ACC112 (cell line): ENCODE data around the gene TRIM7.

Experiments
- H2AFZ ChIP-seq: fragments of 200-600 bp; sonication (generic); one replicate; pipeline ENCODE4 v1.6.0; 2017; ENCODE audit warnings: antibody characterized with exemption, low read length; ENCODE audit not compliant: unreplicated experiment
- H3K27ac ChIP-seq: fragments of 200-600 bp; sonication (generic); 2 replicates; pipeline ENCODE4 v1.5.1; 2014; ENCODE audit warnings: low read depth, mild to moderate bottlenecking, antibody characterized with exemption, low read length, moderate library complexity
- H3K27me3 ChIP-seq: fragments of 200-600 bp; sonication (generic); 2 replicates; pipeline ENCODE4 v1.6.1; 2014; ENCODE audit warnings: mild to moderate bottlenecking, antibody characterized with exemption, low read length, moderate library complexity, mixed read lengths; ENCODE audit not compliant: insufficient read depth
- H3K36me3 ChIP-seq: fragments of 200-600 bp; sonication (generic); 2 replicates; pipeline ENCODE4 v1.6.1; 2016; ENCODE audit warnings: mild to moderate bottlenecking, antibody characterized with exemption, low read length, moderate library complexity, mixed read lengths; ENCODE audit not compliant: insufficient read depth
- H3K4me1 ChIP-seq: fragments of 200-600 bp; sonication (generic); one replicate; pipeline ENCODE4 v1.6.1; 2016; ENCODE audit warnings: low read length, mixed read lengths; ENCODE audit not compliant: insufficient read depth, unreplicated experiment, control insufficient read depth
- H3K4me3 ChIP-seq: fragments of 200-600 bp; sonication (generic); 2 replicates; pipeline ENCODE4 v1.5.1; 2014; ENCODE audit warnings: mild to moderate bottlenecking, low read depth, low read length
- H3K79me2 ChIP-seq: fragments of 200-600 bp; sonication (generic); one replicate; pipeline ENCODE4 v1.6.0; 2016; ENCODE audit warnings: low read length; ENCODE audit not compliant: control insufficient read depth, unreplicated experiment, insufficient read depth

TRIM7 gene

DNA sequence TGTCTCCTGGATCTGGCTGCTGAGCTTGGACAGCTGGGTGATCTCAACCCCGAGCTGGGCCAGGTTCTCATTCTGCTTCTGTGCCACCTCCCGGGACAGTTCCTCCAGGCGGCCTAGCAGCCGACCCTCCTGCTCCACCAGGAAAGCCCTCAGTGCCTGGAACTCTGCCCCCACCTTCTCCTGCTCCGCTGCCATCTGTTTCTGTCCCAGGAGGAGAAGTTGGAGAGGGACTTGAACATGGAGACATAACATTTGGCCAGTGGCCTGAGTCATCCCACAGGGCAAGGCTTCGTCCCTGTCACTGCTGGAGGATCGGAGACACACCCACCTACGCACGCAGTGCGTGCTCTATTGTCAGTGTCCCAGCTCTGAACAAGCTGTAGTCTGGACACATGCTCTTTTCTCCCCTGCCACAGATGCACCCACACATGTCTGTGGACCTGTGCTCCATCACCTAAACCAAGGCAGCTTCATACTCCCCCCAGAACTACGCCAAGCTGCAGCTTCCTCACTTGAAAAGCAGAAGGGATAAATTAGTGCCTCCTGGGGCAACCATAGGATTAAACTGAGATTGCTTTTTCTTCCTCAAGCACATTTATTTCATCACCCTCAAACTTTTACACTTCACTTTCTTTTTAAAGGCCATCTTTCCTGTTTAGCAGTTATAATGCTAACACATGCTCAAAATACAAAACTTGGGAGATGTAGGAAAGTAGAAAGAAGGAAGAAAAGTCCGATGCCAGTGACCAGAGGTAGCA is 4.9 kb downstream of the TRIM7 start:
- Histone ChIP-seq H3K4me3 (no peak overlapping the region), H2AFZ (no peak overlapping the region), H3K27ac (no peak overlapping the region), H3K4me1 (peaks cover 14% of the 10 kb centered on the region), H3K79me2 (no peaks in the 10 kb centered on the region), H3K27me3 (no peaks in the 10 kb centered on the region), H3K36me3 (no peaks in the 10 kb centered on the region)

DNA sequence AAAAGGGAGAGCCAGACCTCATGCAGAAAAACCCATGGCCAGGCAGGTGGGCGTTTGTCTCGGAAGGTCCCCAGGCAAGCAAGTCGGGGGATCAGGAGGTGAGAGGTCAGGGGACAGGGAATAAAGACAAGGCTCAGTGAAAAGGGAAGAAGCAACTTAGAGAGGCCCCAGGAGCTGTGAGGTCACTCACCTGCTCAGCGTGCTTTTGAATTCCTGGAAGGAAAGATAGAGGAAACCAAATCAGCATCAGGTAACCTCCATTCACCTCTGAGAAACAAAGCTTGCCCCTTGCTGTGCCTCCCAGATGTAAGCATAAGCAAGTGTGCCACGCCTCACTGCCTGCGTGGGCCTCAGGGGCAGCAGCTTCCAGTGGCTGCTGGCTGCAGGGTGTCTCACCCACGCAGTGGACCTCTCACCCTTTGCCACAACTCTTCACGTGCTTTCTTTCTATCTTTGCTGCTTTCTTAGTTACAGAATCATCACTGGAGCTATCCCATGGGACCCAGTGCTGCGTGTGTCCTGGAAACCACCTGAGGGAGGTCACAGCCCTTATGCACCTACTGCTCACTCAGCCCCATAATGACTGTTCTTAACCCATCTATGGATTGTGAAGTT is 6.0 kb downstream of the TRIM7 start:
- Histone ChIP-seq H3K4me1 (peaks cover 14% of the 10 kb centered on the region), H3K27me3 (no peaks in the 10 kb centered on the region)

DNA sequence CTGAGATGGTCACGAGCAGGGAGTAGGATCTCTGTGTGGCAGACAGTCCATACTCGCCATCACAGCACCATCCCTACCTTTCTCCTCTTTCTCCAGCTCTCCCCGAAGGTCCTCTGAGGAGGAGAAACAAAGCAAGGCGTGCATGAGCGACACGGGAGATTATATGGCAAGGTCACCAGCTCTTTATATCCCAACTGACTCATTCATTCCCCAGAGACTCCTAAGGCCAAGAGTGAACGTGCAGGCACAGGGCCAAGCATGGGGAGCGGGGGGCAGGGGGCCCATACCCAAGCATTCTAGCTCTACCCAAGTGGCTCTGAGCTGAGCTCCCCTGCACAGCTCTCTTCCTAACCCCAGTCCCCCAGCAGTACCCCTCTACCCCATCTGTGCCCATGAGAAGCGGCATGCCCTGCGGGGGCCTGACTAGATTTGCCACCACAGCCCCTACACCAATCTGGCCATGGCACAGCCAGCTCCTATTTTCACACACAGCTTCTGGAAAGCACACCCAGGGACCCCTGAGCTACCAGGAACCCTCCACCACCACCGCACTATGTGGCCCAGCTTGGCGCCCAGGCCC is 6.8 kb downstream of the TRIM7 start:
- Histone ChIP-seq H3K36me3 (no peaks in the 10 kb centered on the region), H3K4me1 (peaks cover 14% of the 10 kb centered on the region), H3K27me3 (no peaks in the 10 kb centered on the region), H3K27ac (no peak overlapping the region), H3K79me2 (no peaks in the 10 kb centered on the region), H3K4me3 (no peak overlapping the region), H2AFZ (no peak overlapping the region)

More for the DNA sequence above, 6.0 kb downstream of the TRIM7 start:
- Histone ChIP-seq H2AFZ (no peak overlapping the region), H3K4me3 (no peak overlapping the region), H3K27ac (no peak overlapping the region), H3K36me3 (no peaks in the 10 kb centered on the region), H3K79me2 (no peaks in the 10 kb centered on the region)

DNA sequence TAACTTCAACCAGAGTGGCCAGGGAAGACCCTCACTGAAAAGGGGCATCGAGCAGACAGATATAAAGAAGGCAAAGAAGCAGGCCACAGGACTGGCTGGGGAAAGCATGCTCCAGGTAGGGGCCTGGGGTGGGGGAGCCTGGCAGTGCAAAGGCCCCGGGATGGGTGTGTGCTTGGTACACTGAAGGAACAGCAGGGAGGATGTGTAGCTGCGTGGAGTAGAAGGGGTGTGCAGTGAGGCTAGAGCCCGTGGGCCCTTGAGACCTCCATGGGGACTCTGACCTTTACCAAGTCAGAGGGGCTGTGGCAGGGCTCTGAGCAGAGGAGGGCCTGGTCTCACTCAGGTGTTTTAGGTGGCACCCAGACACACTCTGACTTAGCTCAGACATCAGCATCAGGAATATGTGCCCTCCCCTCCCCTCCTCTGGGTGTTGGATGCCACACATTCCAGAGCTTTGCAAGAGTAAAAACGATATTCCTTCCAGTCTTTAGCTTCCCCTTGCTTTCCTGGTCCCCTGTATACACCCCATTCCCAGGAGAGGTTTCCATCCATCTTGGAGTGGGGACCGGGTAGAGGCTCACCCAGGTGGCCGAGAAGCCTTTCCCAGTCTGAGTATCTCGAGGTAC is 7.6 kb downstream of the TRIM7 start:
- H3K36me3 ChIP-seq, result no peaks in the 10 kb centered on the region
- H3K4me1 ChIP-seq, result peaks cover 19% of the 10 kb centered on the region
- no peaks in the 10 kb centered on the region for H3K79me2 ChIP-seq
- no peak overlapping the region for H3K27ac ChIP-seq
- H3K4me3 ChIP-seq, result no peak overlapping the region
- no peak overlapping the region for H2AFZ ChIP-seq
- H3K27me3 ChIP-seq, result no peaks in the 10 kb centered on the region

DNA sequence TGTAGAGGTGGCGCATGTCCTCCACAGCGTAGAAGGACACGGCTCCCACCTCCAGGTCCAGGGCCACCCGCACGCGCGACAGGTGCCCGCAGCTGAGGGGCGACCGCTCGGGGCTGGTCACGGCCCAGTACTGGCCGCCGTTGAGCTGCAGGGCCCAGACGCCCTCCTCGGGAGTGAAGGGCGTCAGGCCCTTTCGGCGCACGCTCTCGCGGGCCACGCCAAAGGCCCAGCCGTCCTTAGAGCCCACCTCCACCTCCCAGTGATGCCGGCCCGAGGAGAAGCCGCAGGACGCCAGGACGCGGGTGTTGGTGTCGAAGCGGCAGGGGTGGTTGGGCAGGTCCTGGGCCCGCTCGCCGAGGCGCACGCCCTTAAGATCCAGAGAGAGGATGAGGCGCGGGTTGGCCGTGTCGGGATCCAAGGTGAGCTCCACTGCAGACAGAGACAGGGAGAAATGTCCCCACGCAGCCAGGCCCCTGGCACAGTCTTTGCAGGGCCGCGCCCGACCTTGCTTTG is 9.7 kb downstream of the TRIM7 start:
- no peak overlapping the region for H2AFZ ChIP-seq
- H3K27me3 ChIP-seq, result no peaks in the 10 kb centered on the region
- no peak overlapping the region for H3K4me3 ChIP-seq
- H3K27ac ChIP-seq, result no peak overlapping the region
- H3K36me3 ChIP-seq, result no peaks in the 10 kb centered on the region
- H3K4me1 ChIP-seq, result peaks cover 21% of the 10 kb centered on the region
- H3K79me2 ChIP-seq, result no peaks in the 10 kb centered on the region

DNA sequence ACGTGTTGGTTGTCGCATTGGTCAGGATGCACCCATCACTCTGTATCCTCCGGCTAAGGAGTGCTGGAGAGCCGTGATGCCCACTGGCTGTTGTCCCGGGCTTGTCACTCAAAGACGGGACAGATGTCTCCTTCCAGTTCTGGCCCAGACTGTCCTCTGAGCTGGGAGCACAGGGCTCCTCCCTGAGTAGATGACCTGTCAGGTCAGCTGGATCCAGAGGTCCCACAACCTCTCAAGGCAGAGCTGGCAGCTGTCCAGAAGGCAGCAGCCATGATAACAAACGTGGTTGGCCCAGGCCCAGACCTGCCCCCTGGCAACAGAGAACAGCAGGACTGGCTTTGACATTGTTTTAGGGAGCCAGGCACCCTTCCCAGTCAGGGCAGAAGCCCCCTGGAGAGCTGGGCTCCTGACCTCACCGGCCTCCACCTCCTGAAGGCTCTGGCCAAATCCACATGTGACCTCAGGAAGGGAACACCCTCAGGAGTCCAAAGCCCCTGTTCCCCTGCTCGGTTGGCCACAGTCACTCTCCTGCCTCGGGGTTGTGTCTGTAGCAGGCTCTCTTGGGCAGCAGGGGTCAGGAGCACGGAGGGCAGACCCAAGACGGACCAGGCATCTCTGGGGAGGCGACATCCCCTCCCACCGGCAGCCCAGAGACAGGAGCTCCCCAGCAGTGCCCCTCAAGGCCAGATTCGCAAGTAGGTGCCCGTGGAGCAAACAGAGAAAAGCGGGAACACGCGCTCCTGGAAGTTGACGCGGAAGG is 10.3 kb downstream of the TRIM7 start:
- Histone ChIP-seq H3K36me3 (no peaks in the 10 kb centered on the region), H3K27me3 (no peaks in the 10 kb centered on the region; the same call in 1 of the 2 replicates), H2AFZ (no peak overlapping the region), H3K4me3 (no peak overlapping the region), H3K79me2 (no peaks in the 10 kb centered on the region), H3K27ac (no peak overlapping the region), H3K4me1 (peaks cover 27% of the 10 kb centered on the region)

DNA sequence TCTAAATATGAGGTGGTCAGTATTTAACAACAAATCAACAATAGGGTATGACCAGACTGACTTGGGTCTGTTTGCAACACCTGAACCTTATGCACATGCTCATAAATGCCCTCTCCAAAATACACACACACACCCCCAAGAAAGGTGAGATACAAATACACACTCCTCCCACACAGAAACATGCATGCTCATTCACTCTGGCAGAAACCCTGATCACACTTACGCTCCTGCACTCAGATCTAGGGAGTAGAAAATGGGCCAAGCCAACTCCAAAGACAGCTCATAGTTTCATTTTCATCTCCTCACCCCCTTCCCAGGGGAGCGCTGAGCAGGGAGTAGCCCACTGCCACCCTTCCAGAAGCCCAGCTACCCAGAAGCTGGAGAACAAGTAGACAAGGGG is 11.3 kb downstream of the TRIM7 start:
- no peak overlapping the region for H2AFZ ChIP-seq
- peaks cover 26% of the 10 kb centered on the region for H3K4me1 ChIP-seq
- H3K27ac ChIP-seq, result no peak overlapping the region
- H3K4me3 ChIP-seq, result no peak overlapping the region
- no peaks in the 10 kb centered on the region for H3K36me3 ChIP-seq
- no peaks in the 10 kb centered on the region for H3K79me2 ChIP-seq
- no peaks in the 10 kb centered on the region; the same call in 1 of the 2 replicates for H3K27me3 ChIP-seq

DNA sequence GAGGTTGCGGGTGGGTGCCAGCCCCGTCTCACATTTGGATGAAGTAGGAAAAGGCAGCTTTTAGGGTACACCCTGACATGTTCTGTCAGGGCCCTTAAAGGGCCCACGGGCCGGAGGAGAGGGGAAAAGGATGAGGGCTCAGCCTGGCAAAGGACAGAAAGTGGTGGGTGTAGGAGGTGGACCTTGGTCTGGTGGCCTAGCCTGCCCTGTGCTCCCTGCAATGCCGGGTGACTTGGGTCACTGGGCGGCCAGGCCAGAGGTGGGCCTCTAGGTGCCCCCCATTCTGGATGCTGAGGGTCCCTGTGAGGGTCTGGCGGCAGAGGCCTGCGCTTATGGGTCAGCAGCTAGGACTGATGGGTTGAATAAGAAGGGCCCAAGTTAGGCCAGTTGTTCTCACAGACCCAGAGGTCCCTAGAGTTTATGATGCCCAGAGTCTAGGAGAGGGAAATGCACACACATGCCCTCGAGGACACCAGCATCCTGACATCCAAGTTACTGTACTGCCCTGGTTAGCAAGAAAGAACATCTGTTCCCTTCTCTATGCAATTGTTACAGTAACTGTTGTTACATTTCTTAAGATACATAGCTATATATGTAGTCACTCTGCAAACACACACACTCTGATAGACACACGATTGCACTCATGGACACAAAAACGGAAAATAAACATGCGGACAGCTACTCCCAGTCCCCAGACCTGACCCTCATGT is 12.5 kb downstream of the TRIM7 start:
- H3K4me1 ChIP-seq, result peaks cover 14% of the 10 kb centered on the region
- H3K27ac ChIP-seq, result peak overlapping the region; percentile 51; the same call in 1 of the 2 replicates

DNA sequence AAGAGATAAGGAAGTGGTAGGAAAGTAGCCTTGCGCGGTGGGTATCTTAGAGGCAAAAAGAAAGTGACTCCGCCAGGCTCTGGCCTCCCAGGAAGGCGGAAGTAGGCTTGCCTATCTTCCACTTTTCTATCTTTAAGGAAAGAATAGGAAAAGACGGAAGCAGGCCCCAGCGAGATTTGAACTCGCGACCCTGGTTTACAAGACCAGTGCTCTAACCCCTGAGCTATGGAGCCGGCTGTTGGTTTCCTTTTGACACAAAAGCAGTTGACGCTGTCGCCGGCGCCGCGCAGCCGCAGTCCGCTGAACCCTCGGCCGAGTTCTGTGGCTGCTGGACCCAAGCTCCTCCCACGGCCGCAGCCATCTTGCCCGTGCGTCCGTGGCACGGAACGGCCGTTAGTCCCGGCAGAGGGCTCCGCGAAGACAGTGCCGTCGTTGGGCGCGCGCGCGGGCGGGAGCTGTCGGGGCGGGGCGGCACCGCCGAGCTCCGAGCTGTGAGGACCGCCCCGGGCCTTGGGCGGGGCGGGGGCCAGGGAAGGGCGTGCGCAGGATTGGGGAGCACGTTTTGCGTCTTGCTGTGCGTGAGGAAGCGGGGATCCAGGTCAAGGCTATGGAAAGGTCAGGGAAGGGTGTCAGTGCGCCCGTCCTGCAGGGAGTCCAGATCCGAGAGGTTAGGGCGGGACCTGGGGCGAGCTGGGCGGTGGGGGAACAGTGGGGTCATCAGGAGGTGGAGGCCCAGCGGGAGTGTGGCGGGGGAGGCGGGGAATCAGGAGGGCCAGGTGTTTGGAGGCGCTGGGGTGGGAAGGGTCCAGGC is 13.3 kb downstream of the TRIM7 start:
- H2AFZ ChIP-seq, result peak overlapping the region; percentile 54
- H3K4me3 ChIP-seq, result peak overlapping the region; percentile 81
- H3K4me1 ChIP-seq, result peaks cover 13% of the 10 kb centered on the region
- H3K27ac ChIP-seq, result peak overlapping the region; percentile 51; the same call in 1 of the 2 replicates
- no peaks in the 10 kb centered on the region for H3K36me3 ChIP-seq
- no peaks in the 10 kb centered on the region; the same call in 1 of the 2 replicates for H3K27me3 ChIP-seq
- H3K79me2 ChIP-seq, result no peaks in the 10 kb centered on the region

More for the DNA sequence above, 12.5 kb downstream of the TRIM7 start:
- Histone ChIP-seq H3K79me2 (no peaks in the 10 kb centered on the region), H3K27me3 (no peaks in the 10 kb centered on the region; the same call in 1 of the 2 replicates), H3K4me3 (peak overlapping the region; percentile 81), H2AFZ (peak overlapping the region; percentile 53), H3K36me3 (no peaks in the 10 kb centered on the region)
